ENCODE measurements around the gene STARD9. TPM values are rescaled to one million over a fixed set of nuclear protein-coding genes. Genes with fewer than 3 reads are reported as not detected.

Gene STARD9
- total and polyA plus RNA-seq, 2 of the 13 experiments (the other 11 are each of a cell fraction or from before 2014, with no cell fraction given), result 5.3 to 7.5 TPM

DNA sequence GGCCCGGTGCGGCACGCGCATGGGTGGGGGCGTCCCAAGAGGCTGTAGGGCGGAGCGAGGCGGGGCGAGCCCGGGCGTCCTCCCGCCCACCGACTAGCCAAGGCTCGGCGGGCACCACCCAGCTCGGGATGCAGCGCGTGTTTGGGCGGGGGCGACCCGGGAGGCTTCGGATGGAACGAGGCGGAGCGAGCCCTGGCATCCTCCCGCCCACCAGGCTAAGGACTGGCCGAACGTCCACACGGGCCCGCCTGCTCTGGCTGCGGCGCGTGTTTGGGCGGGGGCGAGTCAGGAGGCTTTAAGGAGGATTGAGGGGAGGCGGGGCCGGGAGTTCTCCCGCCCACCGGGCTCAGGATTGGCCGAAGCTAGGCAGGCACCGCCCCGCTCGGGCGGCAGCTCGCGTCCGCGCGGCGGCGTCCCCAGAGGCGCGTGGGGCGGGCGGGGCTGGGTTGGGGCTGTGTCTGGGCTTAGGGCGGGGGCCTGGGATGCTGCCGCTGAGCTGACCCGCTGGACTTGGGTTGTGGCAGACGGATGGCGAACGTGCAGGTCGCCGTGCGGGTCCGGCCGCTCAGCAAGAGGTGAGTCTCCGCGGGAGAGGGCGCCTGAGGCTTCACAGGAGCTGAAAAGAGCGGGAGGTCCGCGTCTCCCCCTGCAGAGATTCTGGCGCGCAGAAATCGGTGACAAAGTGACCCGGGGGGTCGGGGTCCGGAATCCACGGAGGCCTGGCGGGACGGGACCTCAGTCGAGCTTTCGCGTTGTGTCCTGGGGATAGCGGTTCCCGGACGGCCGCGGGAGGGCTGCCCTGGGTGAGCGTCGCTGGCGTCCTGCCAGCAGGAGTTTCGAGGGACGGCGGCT lies at the start of gene STARD9 (continued):
- TF ChIP-seq, protein P1, sequence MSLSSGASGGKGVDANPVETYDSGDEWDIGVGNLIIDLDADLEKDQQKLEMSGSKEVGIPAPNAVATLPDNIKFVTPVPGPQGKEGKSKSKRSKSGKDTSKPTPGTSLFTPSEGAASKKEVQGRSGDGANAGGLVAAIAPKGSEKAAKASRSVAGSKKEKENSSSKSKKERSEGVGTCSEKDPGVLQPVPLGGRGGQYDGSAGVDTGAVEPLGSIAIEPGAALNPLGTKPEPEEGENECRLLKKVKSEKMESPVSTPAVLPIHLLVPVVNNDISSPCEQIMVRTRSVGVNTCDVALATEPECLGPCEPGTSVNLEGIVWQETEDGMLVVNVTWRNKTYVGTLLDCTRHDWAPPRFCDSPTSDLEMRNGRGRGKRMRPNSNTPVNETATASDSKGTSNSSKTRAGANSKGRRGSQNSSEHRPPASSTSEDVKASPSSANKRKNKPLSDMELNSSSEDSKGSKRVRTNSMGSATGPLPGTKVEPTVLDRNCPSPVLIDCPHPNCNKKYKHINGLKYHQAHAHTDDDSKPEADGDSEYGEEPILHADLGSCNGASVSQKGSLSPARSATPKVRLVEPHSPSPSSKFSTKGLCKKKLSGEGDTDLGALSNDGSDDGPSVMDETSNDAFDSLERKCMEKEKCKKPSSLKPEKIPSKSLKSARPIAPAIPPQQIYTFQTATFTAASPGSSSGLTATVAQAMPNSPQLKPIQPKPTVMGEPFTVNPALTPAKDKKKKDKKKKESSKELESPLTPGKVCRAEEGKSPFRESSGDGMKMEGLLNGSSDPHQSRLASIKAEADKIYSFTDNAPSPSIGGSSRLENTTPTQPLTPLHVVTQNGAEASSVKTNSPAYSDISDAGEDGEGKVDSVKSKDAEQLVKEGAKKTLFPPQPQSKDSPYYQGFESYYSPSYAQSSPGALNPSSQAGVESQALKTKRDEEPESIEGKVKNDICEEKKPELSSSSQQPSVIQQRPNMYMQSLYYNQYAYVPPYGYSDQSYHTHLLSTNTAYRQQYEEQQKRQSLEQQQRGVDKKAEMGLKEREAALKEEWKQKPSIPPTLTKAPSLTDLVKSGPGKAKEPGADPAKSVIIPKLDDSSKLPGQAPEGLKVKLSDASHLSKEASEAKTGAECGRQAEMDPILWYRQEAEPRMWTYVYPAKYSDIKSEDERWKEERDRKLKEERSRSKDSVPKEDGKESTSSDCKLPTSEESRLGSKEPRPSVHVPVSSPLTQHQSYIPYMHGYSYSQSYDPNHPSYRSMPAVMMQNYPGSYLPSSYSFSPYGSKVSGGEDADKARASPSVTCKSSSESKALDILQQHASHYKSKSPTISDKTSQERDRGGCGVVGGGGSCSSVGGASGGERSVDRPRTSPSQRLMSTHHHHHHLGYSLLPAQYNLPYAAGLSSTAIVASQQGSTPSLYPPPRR (CRISPR knock-in tag; IDR thresholded peaks at IDR 0.05; ENCODE audit: borderline replicate concordance), result no peak; the same call in none of the 2 replicates
- TF ChIP-seq MEF2D (CRISPR knock-in tag; IDR thresholded peaks at IDR 0.05) (peak; percentile 48; the same call in 1 of the 2 replicates), MBD4 (IDR thresholded peaks at IDR 0.05; ENCODE audit: borderline replicate concordance, low read length) (no peak), ZNF501 (CRISPR knock-in tag; IDR thresholded peaks at IDR 0.05) (peak; percentile 85), FOXK1 (CRISPR knock-in tag; IDR thresholded peaks at IDR 0.05; ENCODE audit: borderline replicate concordance, low read depth) (no peak), CCAR2 (optimal IDR thresholded peaks at IDR 0.05; ENCODE audit: low read depth, low read length) (no peak), NFKBIZ (CRISPR knock-in tag; IDR thresholded peaks at IDR 0.05) (no peak), ZNF350 (CRISPR knock-in tag; IDR thresholded peaks at IDR 0.05; ENCODE audit: borderline replicate concordance, low read depth) (peak; percentile 34; the same call in 1 of the 2 replicates), DNMT1 (CRISPR knock-in tag; IDR thresholded peaks at IDR 0.05) (no peak), RFX1 (IDR thresholded peaks at IDR 0.05) (no peak), EEA1 (CRISPR knock-in tag; IDR thresholded peaks at IDR 0.05; ENCODE audit: borderline replicate concordance) (no peak), ZNF672 (CRISPR knock-in tag; IDR thresholded peaks at IDR 0.05) (no peak)
- TF ChIP-seq, protein P2, sequence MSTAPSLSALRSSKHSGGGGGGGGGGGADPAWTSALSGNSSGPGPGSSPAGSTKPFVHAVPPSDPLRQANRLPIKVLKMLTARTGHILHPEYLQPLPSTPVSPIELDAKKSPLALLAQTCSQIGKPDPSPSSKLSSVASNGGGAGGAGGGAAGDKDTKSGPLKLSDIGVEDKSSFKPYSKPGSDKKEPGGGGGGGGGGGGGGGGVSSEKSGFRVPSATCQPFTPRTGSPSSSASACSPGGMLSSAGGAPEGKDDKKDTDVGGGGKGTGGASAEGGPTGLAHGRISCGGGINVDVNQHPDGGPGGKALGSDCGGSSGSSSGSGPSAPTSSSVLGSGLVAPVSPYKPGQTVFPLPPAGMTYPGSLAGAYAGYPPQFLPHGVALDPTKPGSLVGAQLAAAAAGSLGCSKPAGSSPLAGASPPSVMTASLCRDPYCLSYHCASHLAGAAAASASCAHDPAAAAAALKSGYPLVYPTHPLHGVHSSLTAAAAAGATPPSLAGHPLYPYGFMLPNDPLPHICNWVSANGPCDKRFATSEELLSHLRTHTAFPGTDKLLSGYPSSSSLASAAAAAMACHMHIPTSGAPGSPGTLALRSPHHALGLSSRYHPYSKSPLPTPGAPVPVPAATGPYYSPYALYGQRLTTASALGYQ (CRISPR knock-in tag; IDR thresholded peaks at IDR 0.05), result no peak
- TF ChIP-seq, protein P3, sequence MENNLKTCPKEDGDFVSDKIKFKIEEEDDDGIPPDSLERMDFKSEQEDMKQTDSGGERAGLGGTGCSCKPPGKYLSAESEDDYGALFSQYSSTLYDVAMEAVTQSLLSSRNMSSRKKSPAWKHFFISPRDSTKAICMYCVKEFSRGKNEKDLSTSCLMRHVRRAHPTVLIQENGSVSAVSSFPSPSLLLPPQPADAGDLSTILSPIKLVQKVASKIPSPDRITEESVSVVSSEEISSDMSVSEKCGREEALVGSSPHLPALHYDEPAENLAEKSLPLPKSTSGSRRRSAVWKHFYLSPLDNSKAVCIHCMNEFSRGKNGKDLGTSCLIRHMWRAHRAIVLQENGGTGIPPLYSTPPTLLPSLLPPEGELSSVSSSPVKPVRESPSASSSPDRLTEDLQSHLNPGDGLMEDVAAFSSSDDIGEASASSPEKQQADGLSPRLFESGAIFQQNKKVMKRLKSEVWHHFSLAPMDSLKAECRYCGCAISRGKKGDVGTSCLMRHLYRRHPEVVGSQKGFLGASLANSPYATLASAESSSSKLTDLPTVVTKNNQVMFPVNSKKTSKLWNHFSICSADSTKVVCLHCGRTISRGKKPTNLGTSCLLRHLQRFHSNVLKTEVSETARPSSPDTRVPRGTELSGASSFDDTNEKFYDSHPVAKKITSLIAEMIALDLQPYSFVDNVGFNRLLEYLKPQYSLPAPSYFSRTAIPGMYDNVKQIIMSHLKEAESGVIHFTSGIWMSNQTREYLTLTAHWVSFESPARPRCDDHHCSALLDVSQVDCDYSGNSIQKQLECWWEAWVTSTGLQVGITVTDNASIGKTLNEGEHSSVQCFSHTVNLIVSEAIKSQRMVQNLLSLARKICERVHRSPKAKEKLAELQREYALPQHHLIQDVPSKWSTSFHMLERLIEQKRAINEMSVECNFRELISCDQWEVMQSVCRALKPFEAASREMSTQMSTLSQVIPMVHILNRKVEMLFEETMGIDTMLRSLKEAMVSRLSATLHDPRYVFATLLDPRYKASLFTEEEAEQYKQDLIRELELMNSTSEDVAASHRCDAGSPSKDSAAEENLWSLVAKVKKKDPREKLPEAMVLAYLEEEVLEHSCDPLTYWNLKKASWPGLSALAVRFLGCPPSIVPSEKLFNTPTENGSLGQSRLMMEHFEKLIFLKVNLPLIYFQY (CRISPR knock-in tag; IDR thresholded peaks at IDR 0.05; ENCODE audit: borderline replicate concordance), result peak; percentile 99
- TF ChIP-seq, protein P4, sequence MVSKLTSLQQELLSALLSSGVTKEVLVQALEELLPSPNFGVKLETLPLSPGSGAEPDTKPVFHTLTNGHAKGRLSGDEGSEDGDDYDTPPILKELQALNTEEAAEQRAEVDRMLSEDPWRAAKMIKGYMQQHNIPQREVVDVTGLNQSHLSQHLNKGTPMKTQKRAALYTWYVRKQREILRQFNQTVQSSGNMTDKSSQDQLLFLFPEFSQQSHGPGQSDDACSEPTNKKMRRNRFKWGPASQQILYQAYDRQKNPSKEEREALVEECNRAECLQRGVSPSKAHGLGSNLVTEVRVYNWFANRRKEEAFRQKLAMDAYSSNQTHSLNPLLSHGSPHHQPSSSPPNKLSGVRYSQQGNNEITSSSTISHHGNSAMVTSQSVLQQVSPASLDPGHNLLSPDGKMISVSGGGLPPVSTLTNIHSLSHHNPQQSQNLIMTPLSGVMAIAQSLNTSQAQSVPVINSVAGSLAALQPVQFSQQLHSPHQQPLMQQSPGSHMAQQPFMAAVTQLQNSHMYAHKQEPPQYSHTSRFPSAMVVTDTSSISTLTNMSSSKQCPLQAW (CRISPR knock-in tag; IDR thresholded peaks at IDR 0.05), result peak; percentile 42
- TF ChIP-seq, protein P5, sequence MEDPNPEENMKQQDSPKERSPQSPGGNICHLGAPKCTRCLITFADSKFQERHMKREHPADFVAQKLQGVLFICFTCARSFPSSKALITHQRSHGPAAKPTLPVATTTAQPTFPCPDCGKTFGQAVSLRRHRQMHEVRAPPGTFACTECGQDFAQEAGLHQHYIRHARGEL (CRISPR knock-in tag; IDR thresholded peaks at IDR 0.05), result no peak
